ENCODE results near the gene TACR2.

Gene TACR2

GRCh38 chr10:69419096-69419743 is 2.5 kb upstream of the TACR2 start:
- DNase-seq (ENCODE audit: low spot score) = no peak

DNA sequence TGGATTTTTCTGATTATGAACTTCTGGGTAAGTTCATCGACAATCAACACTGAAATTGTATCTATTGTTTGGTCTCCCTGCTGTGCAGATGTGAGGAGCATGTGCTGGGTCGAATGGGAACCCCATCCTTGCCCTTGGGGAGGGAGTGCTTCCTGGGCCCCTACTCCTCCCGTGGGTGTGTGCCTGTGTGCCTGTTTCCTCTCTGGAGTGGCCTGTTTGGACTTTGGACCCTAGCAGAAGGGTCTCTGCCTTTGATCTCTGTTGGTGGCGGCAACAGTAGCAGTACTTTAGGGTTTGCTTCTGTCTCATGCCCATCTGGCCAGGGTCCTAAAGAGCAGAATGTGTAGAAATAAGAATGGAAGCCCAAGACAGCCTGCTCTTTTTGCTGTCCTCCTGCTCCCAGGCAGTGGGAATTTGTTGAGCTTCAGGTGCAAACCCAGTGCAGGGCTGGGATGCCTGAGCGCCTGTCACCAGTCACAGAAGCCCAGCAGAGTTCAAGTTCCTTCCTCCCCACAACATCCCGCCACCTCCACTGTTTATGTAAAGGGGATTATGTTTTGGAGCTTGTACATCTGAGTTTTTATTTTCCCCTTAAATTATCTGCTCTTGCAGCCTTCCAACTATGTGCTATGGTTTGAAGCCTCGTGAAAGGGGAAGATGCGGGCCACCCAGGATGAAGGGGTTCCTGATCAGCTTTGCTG is 1.5 kb upstream of the TACR2 start:
- DNase-seq (ENCODE audit: low spot score) = no peak

- DNase-seq (ENCODE audit: low spot score) = no peak
Observed at GRCh38 chr10:69417542-69417941, 824 bp upstream of the TACR2 start.

DNA sequence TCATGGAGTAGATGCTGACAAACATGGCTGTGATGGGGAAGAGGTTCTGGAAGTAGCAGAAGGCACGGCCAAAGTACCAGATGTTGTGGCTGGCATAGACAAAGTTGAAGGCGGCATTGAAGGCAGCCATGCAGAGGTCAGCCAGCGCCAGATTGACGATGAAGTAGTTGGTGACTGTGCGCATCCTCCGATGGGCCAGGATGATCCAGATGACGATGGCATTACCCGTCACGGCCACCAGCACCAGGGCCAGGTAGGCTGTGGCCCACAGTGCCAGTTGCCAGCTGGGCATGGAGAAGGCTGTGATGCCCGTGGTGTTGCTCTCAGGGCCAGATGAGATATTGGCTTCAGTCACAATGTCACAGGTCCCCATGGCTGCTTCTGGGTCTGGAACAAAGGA is 767 bp downstream of the TACR2 start:
- DNase-seq (ENCODE audit: low spot score) = no peak

- no peak for DNase-seq (ENCODE audit: low spot score)
Observed at GRCh38 chr10:69415049-69415448, 1.7 kb downstream of the TACR2 start.

DNA sequence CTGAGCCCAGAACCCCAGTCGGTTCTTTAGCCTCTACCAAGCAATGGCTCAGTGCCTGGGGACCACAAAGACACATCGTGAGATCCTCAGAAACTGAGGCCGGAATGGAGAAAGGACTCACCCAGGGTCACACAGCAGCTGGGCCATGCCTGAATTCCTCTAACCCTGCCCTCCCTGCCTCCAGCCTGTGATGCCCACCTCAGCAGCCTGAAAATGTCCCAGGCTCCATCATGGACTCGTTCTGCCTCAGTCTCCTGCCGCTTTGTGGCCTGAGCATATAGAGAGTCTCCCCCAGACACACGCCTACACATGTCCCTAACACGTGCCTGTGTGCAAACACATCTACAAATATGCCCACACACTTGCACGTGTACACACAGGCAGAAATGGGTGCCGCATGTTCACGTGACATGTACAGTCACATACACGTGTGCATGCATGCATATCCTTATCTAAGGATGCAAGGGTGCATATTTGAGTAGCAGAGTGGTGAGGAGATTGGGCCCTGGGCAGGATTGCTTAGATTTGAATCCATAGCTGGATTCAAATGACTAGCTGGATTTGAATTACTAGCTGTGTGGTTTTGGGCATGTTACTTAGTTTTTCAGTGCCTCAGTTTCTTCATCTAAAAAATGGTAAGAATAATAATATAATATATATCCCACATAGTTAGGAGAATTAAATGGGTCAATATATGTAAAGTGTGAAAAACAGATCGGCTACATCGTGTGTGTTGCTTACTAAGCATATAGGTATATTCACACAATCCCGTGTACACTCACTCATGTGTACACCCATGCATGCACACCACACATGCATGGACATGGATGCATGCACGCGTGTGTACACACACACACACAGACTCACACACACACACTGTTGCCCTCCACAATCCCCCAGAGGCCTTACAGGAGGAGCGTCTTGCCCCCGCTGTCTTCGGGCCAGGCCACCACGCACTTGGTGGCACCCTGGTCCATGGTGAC is 2.4 kb downstream of the TACR2 start:
- no peak for DNase-seq (ENCODE audit: low spot score)

GRCh38 chr10:69413221-69413865 is 3.4 kb downstream of the TACR2 start:
- peak; percentile 99 for DNase-seq (ENCODE audit: low spot score)

DNA sequence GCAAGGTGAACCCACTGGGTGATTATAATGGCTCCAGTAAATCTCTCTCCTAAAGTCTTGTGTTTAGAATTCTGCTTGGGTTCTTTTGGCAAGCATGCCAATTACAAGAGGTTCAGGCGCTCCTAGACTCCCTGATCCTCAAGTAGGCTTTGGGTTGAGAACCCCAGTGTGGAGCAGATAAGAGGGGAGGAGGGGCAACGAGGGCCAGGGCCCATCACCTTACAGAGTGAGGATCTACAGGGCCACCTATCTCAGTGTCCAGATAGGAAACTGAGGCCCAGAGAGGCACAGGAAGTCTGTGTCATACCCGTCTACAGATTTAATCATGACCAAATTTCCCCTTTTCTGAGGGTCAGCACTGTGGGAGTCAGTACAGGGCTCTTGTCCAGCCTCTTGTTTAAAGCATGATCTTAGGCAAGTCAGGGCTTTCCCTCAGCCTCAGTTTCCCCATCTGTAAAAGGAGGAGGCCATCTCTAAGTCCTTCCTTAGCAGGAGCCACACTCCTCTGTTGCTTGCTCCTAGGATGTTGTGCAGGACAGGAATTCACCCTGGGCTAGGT is 4.4 kb downstream of the TACR2 start:
- DNase-seq (ENCODE audit: low spot score) = no peak

DNA sequence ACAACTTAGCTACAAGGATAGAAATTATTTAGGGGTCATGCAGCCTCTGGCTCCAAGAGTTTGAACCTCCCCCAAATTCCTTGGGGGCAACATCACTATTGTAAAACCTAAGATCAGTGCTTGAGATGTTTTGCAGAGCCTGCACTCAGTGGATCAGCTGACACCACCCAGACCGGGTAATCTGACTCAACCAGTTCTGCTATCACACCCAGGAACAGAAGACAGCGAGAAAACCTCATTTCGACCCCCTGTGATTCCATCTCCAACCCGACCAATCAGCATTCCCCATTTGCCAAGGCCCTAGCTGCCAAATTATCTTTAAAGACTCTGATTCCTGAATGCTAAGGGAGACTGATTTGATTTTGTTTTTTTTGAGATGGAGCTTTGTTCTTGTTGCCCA is 5.2 kb downstream of the TACR2 start:
- no peak for DNase-seq (ENCODE audit: low spot score)

- DNase-seq (ENCODE audit: low spot score) = no peak
Observed at GRCh38 chr10:69410487-69410886, 6.2 kb downstream of the TACR2 start.

DNA sequence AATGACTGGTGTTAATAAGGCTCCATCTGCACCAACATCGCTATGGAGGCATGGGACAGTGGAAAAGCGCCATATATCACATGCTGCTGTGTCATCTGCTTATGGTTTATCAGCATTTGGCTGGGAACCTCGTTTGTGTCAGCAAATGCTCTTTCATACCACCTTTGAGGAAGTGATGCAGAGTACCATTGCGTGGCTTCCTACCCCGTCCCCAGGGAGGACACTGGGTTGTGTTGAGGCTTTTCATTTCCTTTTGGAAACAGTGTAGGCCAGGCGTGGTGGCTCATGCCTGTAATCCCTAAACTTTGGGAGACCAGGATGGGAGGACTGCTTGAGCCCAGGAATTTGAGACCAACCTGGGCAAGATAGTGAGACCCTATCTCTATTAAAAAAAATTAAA is 6.8 kb downstream of the TACR2 start:
- DNase-seq (ENCODE audit: low spot score) = no peak

- no peak for DNase-seq (ENCODE audit: low spot score)
Observed at GRCh38 chr10:69409176-69409495, 7.6 kb downstream of the TACR2 start.

DNA sequence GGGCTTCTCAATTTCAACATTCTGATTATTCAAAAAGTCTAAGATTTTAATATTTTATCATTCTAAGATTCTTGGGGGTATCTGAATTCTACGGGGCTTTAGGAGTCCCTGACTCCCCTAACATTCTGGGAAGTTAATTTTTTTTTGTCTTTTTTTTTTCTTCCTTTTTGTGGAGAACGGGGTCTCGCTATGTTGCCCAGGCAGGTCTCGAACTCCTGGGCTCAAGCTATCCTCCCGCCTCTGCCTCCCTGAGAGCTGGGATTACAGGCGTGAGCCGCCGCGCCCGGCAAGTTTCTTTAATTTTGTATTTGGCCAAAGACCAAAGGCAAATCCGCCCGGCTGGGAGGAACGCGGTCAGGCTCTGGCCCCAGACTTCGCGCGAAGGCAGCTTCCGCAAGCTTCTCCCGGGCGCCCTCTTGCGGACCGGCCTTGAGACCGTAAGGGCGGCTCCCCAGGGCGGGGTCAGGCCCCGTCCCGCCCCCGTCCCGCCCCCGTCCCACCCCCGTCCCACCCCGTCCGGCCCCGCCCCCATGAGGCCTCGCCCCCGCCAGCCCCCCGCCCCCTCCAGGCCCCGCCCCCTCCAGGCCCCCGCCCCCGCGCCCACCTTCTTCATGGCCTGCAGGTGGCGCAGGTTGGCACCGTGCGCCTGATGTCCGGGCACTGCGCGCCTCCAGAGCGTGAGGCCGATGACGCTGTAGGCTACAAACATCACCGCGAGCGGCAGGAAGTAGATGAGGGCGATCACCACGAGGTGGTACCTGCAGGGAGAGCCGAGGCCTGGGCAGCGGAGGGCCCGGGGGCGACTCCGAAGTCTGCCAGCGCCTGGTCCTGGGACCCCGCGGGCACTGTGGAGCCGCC is 8.2 kb downstream of the TACR2 start:
- peak; percentile 93 for DNase-seq (ENCODE audit: low spot score)

- peak; percentile 59 for DNase-seq (ENCODE audit: low spot score)
Observed at GRCh38 chr10:69407621-69408301, 9.0 kb downstream of the TACR2 start.

DNA sequence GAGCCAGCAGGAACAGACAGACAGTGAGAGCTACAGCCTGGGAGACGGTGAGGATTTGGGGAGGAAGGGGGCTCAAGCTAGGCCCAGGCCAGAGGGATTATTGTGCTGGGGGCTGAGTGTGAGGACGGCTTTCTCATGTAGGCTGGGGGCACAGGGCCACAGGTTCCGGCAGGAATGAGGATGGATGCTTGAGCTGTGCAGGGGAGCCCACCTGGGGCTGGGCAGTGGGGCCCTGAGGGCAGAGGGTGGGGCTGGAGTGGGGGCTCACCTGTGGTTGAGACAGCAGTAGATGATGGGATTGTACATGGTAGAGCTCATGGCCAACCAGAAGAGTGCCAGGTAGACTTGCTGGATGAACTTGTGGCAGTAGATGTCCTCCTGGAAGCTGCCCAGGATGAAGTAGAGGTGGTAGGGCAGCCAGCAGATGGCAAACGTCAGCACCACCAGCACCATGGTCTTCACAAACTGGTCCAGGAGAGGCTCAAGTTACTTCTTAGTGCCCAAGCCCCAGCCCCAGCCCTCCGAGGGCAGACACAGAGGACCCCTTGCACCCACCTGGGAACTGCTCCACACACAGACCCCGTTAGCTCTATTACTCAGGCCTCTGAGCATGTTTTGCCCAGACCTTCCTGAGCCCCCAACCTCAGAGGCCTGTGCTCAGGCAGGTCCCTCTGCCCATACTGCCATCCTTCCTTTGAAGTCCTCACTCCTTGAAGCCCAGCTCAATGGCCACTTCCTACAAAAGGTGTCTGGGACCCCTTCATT is 9.7 kb downstream of the TACR2 start:
- DNase-seq (ENCODE audit: low spot score) = peak; percentile 56

DNA sequence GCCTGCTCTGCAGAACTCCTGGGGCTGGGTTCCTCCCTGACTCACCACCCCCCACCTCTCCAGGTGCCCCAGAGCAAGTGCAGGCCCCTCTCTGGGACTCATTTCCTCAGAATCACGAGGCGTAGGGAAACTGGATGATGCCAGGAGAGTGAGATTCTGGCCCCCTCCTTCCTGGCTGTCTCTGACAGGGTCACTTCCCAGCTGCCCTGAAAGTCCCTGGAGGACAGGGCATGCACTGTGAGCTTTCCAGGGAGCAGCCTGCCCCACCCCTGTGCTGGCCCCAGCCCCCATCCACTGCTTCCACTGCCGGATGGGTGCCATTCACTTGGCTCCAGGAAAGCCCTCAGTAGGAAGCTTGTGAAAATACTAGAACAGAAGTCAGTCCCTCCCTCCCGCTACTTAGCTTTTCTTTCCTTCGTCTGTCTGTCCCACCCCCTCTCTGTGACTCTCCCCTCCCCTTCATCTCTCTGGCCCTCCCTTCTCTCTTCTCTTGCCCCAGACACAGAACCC is 10.4 kb downstream of the TACR2 start:
- no peak for DNase-seq (ENCODE audit: low spot score)

- no peak for DNase-seq (ENCODE audit: low spot score)
Observed at GRCh38 chr10:69405221-69405620, 11.5 kb downstream of the TACR2 start.

GRCh38 chr10:69404786-69405185 is 11.9 kb downstream of the TACR2 start:
- DNase-seq (ENCODE audit: low spot score) = no peak

- DNase-seq (ENCODE audit: low spot score) = no peak
Observed at GRCh38 chr10:69403519-69403918, 13.2 kb downstream of the TACR2 start.

- no peak for DNase-seq (ENCODE audit: low spot score)
Observed at GRCh38 chr10:69403066-69403465, 13.7 kb downstream of the TACR2 start.
